Measurements from ENCODE around the gene BBX. TPM values are rescaled to one million over a fixed set of nuclear protein-coding genes. Genes with fewer than 3 reads are reported as not detected.
A peak's percentile ranks its signal among the peaks of the same experiment; 100 is the strongest.

The BBX gene
- total and polyA plus RNA-seq, 7 experiments from 2014 or later = 44.3 to 120 (median 93.4) TPM

DNA sequence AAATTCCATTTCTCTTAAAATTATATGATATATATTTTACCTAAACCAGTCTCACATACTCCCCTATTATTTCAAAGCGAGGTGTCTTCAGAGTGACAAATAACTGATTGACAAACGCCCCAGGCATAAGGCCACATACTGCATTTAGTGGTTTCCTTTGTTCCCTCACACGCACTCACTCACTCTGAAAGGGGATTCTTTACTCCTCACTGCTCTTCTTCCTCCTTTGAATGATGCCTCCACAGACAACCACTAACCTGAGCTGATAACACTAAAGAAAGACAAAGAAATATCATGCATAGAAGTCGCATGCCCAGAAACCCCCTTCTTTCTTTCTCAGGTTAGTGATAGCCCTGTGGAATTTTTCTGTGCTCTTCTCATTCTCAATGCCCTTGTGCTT lies 24.1 kb upstream of the BBX start:
- Mint-ChIP-seq H3K36me3 (peaks cover 0 to 4% (median 0%) of the 10 kb centered on the region in 5 donors), H3K4me3 (no peak overlapping the region), H3K27me3 (peaks cover 2 to 10% (median 7%) of the 10 kb centered on the region in 5 donors), H3K27ac (peak overlapping the region in 1 of 9 donors; percentile 2), H3K9me3 (peaks cover 0 to 3% (median 0%) of the 10 kb centered on the region in 11 donors), H3K4me1 (peaks cover 0 to 4% (median 0%) of the 10 kb centered on the region in 7 donors)
- Histone ChIP-seq H3K9me3 (ENCODE audit: control insufficient read depth in 2 of 3, low read length in 3 of 3) (no peaks in the 10 kb centered on the region), H3K4me1 (ENCODE audit: control insufficient read depth in 2 of 2, insufficient read depth in 2 of 2, low read length in 2 of 2) (no peaks in the 10 kb centered on the region), H3K27me3 (ENCODE audit: control insufficient read depth in 2 of 2, insufficient read depth in 2 of 2, low read length in 2 of 2) (no peaks in the 10 kb centered on the region), H3K4me3 (ENCODE audit: low read length) (no peak overlapping the region), H3K27ac (ENCODE audit: low read depth, low read length) (no peak overlapping the region), H3K36me3 (ENCODE audit: control insufficient read depth in 2 of 3, insufficient read depth in 3 of 3, low read length in 3 of 3) (no peaks in the 10 kb centered on the region)
- ChIA-PET CTCF (no interaction called here), POLR2A (no interaction called here)
- no peak for ATAC-seq
- DNase-seq = no peak
- intact Hi-C loops (cut with micrococcal nuclease) = no loop called here

DNA sequence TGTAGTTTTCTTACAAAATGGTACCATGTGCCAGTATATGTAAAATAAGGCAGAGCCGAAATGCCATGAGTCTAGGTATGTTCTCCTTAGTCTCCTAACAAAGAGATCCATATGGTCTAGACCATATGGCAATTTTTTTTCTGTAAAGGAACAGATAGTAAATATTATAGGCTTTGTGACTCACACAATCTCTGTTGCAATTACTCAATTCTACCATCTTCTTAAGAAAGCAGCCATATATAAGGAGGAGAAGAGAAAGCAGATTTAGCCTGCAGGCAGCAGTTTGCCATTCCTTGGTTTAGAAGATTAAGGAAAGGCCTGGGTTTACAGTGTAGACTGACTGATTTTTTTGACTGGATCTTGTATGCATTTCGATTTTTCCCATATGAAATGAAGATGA lies 16.3 kb upstream of the BBX start:
- ATAC-seq (no peak), DNase-seq (no peak)
- no peak overlapping the region for H3K4me3 ChIP-seq (ENCODE audit: low read length)
- Mint-ChIP-seq H3K36me3 (no peaks in the 10 kb centered on the region), H3K4me3 (no peak overlapping the region), H3K27ac (no peak overlapping the region), H3K9me3 (no peaks in the 10 kb centered on the region), H3K4me1 (no peaks in the 10 kb centered on the region), H3K27me3 (peaks cover 0 to 24% (median 10%) of the 10 kb centered on the region in 5 donors)
- intact Hi-C loops (cut with micrococcal nuclease) = no loop called here
- H3K9me3 ChIP-seq (ENCODE audit: control insufficient read depth in 2 of 3, low read length in 3 of 3) = no peaks in the 10 kb centered on the region
- H3K27me3 ChIP-seq (ENCODE audit: control insufficient read depth in 2 of 2, insufficient read depth in 2 of 2, low read length in 2 of 2) = no peaks in the 10 kb centered on the region
- POLR2A ChIA-PET = no interaction called here
- CTCF ChIA-PET = no interaction called here
- no peak overlapping the region for H3K27ac ChIP-seq (ENCODE audit: low read depth, low read length)
- H3K4me1 ChIP-seq (ENCODE audit: control insufficient read depth in 2 of 2, insufficient read depth in 2 of 2, low read length in 2 of 2) = no peaks in the 10 kb centered on the region
- H3K36me3 ChIP-seq (ENCODE audit: control insufficient read depth in 2 of 3, insufficient read depth in 3 of 3, low read length in 3 of 3) = no peaks in the 10 kb centered on the region

DNA sequence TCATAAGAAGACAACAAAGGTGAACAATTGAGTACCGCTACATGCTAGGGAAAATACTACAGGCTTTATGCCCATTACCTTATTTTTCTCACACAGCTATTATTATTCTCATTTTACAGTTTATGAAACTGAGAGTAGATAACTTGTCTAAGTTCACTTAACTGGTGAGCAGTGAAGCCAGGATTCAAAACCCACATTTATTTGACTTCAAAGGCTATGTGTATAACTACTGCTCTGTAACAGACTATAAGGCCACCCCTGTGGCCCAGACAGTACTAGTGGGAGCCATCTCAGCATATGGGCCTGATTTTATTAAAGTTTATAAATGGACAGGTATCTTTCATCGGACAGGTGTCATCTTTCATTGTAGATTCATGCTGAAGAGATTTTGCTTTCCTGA lies 14.4 kb upstream of the BBX start:
- H3K27ac ChIP-seq (ENCODE audit: low read depth, low read length) = no peak overlapping the region
- intact Hi-C loops (cut with micrococcal nuclease) = no loop called here
- ChIA-PET POLR2A (no interaction called here), CTCF (no interaction called here)
- H3K4me1 ChIP-seq (ENCODE audit: control insufficient read depth in 2 of 2, insufficient read depth in 2 of 2, low read length in 2 of 2) = no peaks in the 10 kb centered on the region
- no peaks in the 10 kb centered on the region for H3K4me1 Mint-ChIP-seq
- no peaks in the 10 kb centered on the region for H3K27me3 ChIP-seq (ENCODE audit: control insufficient read depth in 2 of 2, insufficient read depth in 2 of 2, low read length in 2 of 2)
- H3K36me3 Mint-ChIP-seq = no peaks in the 10 kb centered on the region
- H3K9me3 ChIP-seq (ENCODE audit: control insufficient read depth in 2 of 3, low read length in 3 of 3) = no peaks in the 10 kb centered on the region
- H3K27me3 Mint-ChIP-seq = peaks cover 0 to 34% (median 10%) of the 10 kb centered on the region in 5 donors
- no peaks in the 10 kb centered on the region for H3K36me3 ChIP-seq (ENCODE audit: control insufficient read depth in 2 of 3, insufficient read depth in 3 of 3, low read length in 3 of 3)
- DNase-seq (no peak), ATAC-seq (no peak)
- H3K4me3 Mint-ChIP-seq = no peak overlapping the region
- no peaks in the 10 kb centered on the region for H3K9me3 Mint-ChIP-seq
- no peak overlapping the region for H3K27ac Mint-ChIP-seq
- H3K4me3 ChIP-seq (ENCODE audit: low read length) = no peak overlapping the region

DNA sequence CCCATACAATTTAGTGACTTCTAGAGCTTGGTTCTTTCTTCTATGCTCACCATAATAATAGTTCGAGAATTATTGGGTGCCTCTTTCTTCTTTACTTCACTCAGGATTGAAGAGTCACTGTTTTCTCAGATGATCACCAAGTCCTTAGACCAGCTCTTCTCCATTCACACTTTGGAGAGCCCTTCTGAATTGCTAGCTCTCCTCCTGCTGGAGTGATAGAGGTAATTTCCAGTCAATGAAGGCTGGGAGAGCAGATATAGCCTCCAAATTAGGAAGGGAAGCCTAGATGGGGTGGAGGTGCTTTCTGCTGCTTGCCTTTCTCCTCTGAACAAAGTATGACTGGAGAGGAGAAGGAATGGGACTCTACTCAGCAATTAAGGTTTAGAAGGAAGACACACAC lies 10.7 kb upstream of the BBX start:
- Mint-ChIP-seq H3K27me3 (peaks cover 6 to 46% (median 12%) of the 10 kb centered on the region in 5 donors), H3K9me3 (peaks cover 0 to 2% (median 0%) of the 10 kb centered on the region in 11 donors), H3K4me1 (peaks cover 0 to 4% (median 0%) of the 10 kb centered on the region in 7 donors), H3K27ac (no peak overlapping the region), H3K36me3 (no peaks in the 10 kb centered on the region), H3K4me3 (no peak overlapping the region)
- Histone ChIP-seq H3K9me3 (ENCODE audit: control insufficient read depth in 2 of 3, low read length in 3 of 3) (no peaks in the 10 kb centered on the region), H3K4me1 (ENCODE audit: control insufficient read depth in 2 of 2, insufficient read depth in 2 of 2, low read length in 2 of 2) (no peaks in the 10 kb centered on the region), H3K36me3 (ENCODE audit: control insufficient read depth in 2 of 3, insufficient read depth in 3 of 3, low read length in 3 of 3) (no peaks in the 10 kb centered on the region), H3K4me3 (ENCODE audit: low read length) (no peak overlapping the region), H3K27ac (ENCODE audit: low read depth, low read length) (no peak overlapping the region), H3K27me3 (ENCODE audit: control insufficient read depth in 2 of 2, insufficient read depth in 2 of 2, low read length in 2 of 2) (no peaks in the 10 kb centered on the region)
- DNase-seq = no peak
- intact Hi-C loops (cut with micrococcal nuclease) = no loop called here
- CTCF ChIA-PET = no interaction called here
- POLR2A ChIA-PET = no interaction called here
- no peak for ATAC-seq

DNA sequence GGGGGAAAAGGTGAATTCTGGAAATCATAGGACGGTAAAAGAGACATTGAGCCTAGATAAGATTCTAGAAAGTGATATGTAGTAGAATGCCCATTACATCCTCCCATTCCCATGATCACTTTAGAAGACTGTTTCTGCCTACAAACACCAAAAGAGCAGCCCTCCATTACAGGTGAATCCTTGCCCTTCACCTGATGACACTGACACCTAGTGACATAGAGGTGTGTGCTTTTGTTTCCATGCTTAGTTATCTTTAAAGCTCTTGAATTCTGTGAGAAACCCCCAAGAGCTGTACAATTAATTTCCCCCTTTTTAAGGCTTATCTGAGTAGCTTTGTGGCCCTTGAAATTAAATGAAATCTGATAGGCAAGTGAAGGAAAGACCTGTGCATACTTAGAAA lies 8.3 kb upstream of the BBX start:
- ChIA-PET CTCF (interaction anchor here (0.7 kb wide), 1 partner anchor 71 kb away, joined by 3 read pairs; no protein-coding TSS in a partner anchor), POLR2A (interaction anchor here (0.8 kb wide), 1 partner anchor 1215 kb away, joined by 3 read pairs; no protein-coding TSS in a partner anchor)
- H3K36me3 ChIP-seq (ENCODE audit: control insufficient read depth in 2 of 3, insufficient read depth in 3 of 3, low read length in 3 of 3) = no peaks in the 10 kb centered on the region
- no peaks in the 10 kb centered on the region for H3K36me3 Mint-ChIP-seq
- H3K27ac ChIP-seq (ENCODE audit: low read depth, low read length) = no peak overlapping the region
- DNase-seq (no peak), ATAC-seq (no peak)
- H3K4me1 ChIP-seq (ENCODE audit: control insufficient read depth in 2 of 2, insufficient read depth in 2 of 2, low read length in 2 of 2) = no peaks in the 10 kb centered on the region
- H3K4me3 Mint-ChIP-seq = no peak overlapping the region
- H3K27me3 Mint-ChIP-seq = peaks cover 0 to 43% (median 6%) of the 10 kb centered on the region in 5 donors
- H3K4me3 ChIP-seq (ENCODE audit: low read length) = no peak overlapping the region
- no peak overlapping the region for H3K27ac Mint-ChIP-seq
- no peaks in the 10 kb centered on the region for H3K9me3 ChIP-seq (ENCODE audit: control insufficient read depth in 2 of 3, low read length in 3 of 3)
- intact Hi-C loops (cut with micrococcal nuclease) = no loop called here
- peaks cover 0 to 4% (median 0%) of the 10 kb centered on the region in 7 donors for H3K4me1 Mint-ChIP-seq
- no peaks in the 10 kb centered on the region for H3K27me3 ChIP-seq (ENCODE audit: control insufficient read depth in 2 of 2, insufficient read depth in 2 of 2, low read length in 2 of 2)
- peaks cover 0 to 2% (median 0%) of the 10 kb centered on the region in 11 donors for H3K9me3 Mint-ChIP-seq

DNA sequence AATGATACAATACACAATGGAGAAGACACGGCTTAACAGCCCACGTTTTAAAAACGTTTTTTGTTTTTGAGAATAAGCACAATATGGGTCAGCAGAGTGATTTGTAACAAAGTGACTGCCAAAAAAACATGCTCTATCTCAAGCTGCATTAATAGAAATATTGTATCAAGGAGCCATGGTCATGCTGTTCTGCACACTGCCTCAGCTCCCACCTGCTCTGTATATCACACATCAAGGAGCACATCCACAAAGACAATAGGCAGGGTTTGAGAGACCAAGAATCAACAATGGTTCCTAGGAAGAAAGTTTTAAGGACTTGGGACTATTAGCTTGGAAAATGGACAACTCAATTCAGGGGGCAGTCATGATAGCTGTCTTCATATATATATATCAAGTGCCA lies 6.3 kb upstream of the BBX start:
- no peak overlapping the region for H3K27ac Mint-ChIP-seq
- peaks cover 0 to 37% (median 6%) of the 10 kb centered on the region in 5 donors for H3K27me3 Mint-ChIP-seq
- ChIA-PET CTCF (no interaction called here), POLR2A (no interaction called here)
- no peak for ATAC-seq
- H3K4me3 Mint-ChIP-seq = no peak overlapping the region
- H3K9me3 Mint-ChIP-seq = peaks cover 0 to 2% (median 0%) of the 10 kb centered on the region in 11 donors
- Histone ChIP-seq H3K27me3 (ENCODE audit: control insufficient read depth in 2 of 2, insufficient read depth in 2 of 2, low read length in 2 of 2) (no peaks in the 10 kb centered on the region), H3K27ac (ENCODE audit: low read depth, low read length) (no peak overlapping the region), H3K9me3 (ENCODE audit: control insufficient read depth in 2 of 3, low read length in 3 of 3) (no peaks in the 10 kb centered on the region), H3K4me3 (ENCODE audit: low read length) (no peak overlapping the region), H3K4me1 (ENCODE audit: control insufficient read depth in 2 of 2, insufficient read depth in 2 of 2, low read length in 2 of 2) (no peaks in the 10 kb centered on the region), H3K36me3 (ENCODE audit: control insufficient read depth in 2 of 3, insufficient read depth in 3 of 3, low read length in 3 of 3) (no peaks in the 10 kb centered on the region)
- no peaks in the 10 kb centered on the region for H3K36me3 Mint-ChIP-seq
- intact Hi-C loops (cut with micrococcal nuclease) = no loop called here
- DNase-seq = no peak
- peaks cover 0 to 5% (median 1%) of the 10 kb centered on the region in 7 donors for H3K4me1 Mint-ChIP-seq

DNA sequence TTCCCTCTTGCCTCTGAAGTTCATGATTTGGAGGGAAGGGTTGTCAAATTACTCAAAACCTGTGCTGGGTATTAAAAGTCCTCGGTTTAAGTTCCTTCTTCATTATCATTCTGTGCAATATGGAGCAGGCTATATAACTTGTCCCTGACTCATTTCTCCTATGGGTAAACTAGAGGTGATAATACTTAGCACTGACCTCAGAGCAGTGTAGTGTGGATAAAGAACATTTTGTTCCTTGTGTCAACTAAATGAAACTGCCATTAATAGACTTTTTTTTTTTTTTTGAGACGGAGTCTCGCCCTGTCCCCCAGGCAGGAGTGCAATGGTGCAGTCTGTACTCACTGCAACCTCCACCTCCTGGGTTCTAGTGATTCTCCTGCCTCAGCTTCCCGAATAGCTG lies 2.2 kb upstream of the BBX start:
- no peak overlapping the region for H3K4me3 Mint-ChIP-seq
- peaks cover 3 to 14% (median 12%) of the 10 kb centered on the region in 7 donors for H3K4me1 Mint-ChIP-seq
- no peaks in the 10 kb centered on the region for H3K9me3 ChIP-seq (ENCODE audit: control insufficient read depth in 2 of 3, low read length in 3 of 3)
- no peak for ATAC-seq
- peaks cover 0 to 1% (median 0%) of the 10 kb centered on the region in 5 donors for H3K36me3 Mint-ChIP-seq
- no peaks in the 10 kb centered on the region for H3K27me3 ChIP-seq (ENCODE audit: control insufficient read depth in 2 of 2, insufficient read depth in 2 of 2, low read length in 2 of 2)
- H3K27ac ChIP-seq (ENCODE audit: low read depth, low read length) = no peak overlapping the region
- H3K9me3 Mint-ChIP-seq = peaks cover 0 to 5% (median 0%) of the 10 kb centered on the region in 11 donors
- CTCF ChIA-PET = no interaction called here
- H3K4me1 ChIP-seq (ENCODE audit: control insufficient read depth in 2 of 2, insufficient read depth in 2 of 2, low read length in 2 of 2) = peaks cover under 1 to 6% of the 10 kb centered on the region in 2 donors
- no peak for DNase-seq
- H3K36me3 ChIP-seq (ENCODE audit: control insufficient read depth in 2 of 3, insufficient read depth in 3 of 3, low read length in 3 of 3) = peaks cover 0 to 11% (median 0%) of the 10 kb centered on the region in 3 experiments
- no peak overlapping the region for H3K27ac Mint-ChIP-seq
- intact Hi-C loops (cut with micrococcal nuclease) = loop anchor here (5.0 to 10.0 kb wide), 10 partner anchors 57 to 1763 kb away; partner anchors contain the start of genes TRAT1 (in 2 of the 2) and CBLB (in 1 of the 2)
- peaks cover 0 to 17% (median 6%) of the 10 kb centered on the region in 5 donors for H3K27me3 Mint-ChIP-seq
- no peak overlapping the region for H3K4me3 ChIP-seq (ENCODE audit: low read length)
- POLR2A ChIA-PET = no interaction called here

Data from naive thymus-derived CD4-positive, alpha-beta T cell (primary cell).